Right kidney (tissue), 1 donor: ENCODE results near the gene SHROOM2.

ENCODE experiments used
- DNase-seq: peaks from one replicate; pipeline ENCODE4 v3.0.0-alpha.2; 2016

Gene SHROOM2

GRCh38 chrX:9897761-9898161 is 111.5 kb downstream of the SHROOM2 start:
- no peak for DNase-seq

GRCh38 chrX:9899640-9900111 is 113.4 kb downstream of the SHROOM2 start:
- no peak for DNase-seq

- DNase-seq = no peak
These were observed 116.4 kb downstream of the SHROOM2 start for GRCh38 chrX:9902656-9903055.

- DNase-seq = no peak
These were observed 116.9 kb downstream of the SHROOM2 start for GRCh38 chrX:9903146-9903545.

GRCh38 chrX:9905288-9905687 is 119.1 kb downstream of the SHROOM2 start:
- DNase-seq = no peak

GRCh38 chrX:9905721-9906120 is 119.5 kb downstream of the SHROOM2 start:
- no peak for DNase-seq

GRCh38 chrX:9906919-9907318 is 120.7 kb downstream of the SHROOM2 start:
- no peak for DNase-seq

GRCh38 chrX:9907645-9908387 is 121.6 kb downstream of the SHROOM2 start:
- no peak for DNase-seq

GRCh38 chrX:9909254-9909653 is 123.0 kb downstream of the SHROOM2 start:
- no peak for DNase-seq

- DNase-seq = peak; percentile 38
These were observed 125.3 kb downstream of the SHROOM2 start for GRCh38 chrX:9911487-9911886.

- DNase-seq = peak; percentile 34
These were observed 126.3 kb downstream of the SHROOM2 start for GRCh38 chrX:9912351-9913145.

GRCh38 chrX:9913146-9913433 is 126.9 kb downstream of the SHROOM2 start:
- no peak for DNase-seq

GRCh38 chrX:9917861-9918260 is 131.6 kb downstream of the SHROOM2 start:
- no peak for DNase-seq

- DNase-seq = no peak
These were observed 133.5 kb downstream of the SHROOM2 start for GRCh38 chrX:9919632-9920172.

- DNase-seq = no peak
These were observed 135.2 kb downstream of the SHROOM2 start for GRCh38 chrX:9921407-9921806.

GRCh38 chrX:9923357-9923756 is 137.1 kb downstream of the SHROOM2 start:
- DNase-seq = no peak

GRCh38 chrX:9926002-9926401 is 139.8 kb downstream of the SHROOM2 start:
- no peak for DNase-seq

GRCh38 chrX:9927698-9928482 is 141.7 kb downstream of the SHROOM2 start:
- DNase-seq = no peak

GRCh38 chrX:9935436-9935835 is 149.2 kb downstream of the SHROOM2 start:
- no peak for DNase-seq

- DNase-seq = no peak
These were observed 151.5 kb downstream of the SHROOM2 start for GRCh38 chrX:9937761-9938160.

GRCh38 chrX:9938516-9938915 is 152.3 kb downstream of the SHROOM2 start:
- DNase-seq = no peak

- no peak for DNase-seq
These were observed 154.2 kb downstream of the SHROOM2 start for GRCh38 chrX:9940421-9940820.

GRCh38 chrX:9942086-9942485 is 155.9 kb downstream of the SHROOM2 start:
- no peak for DNase-seq
